Psoas muscle (tissue), 8 donors: ENCODE results near the gene SCN7A. TPM values are rescaled to one million over a fixed set of nuclear protein-coding genes. Genes with fewer than 3 reads are reported as not detected.
"Not testable (repeated sequence)": the region's sequence is repeated elsewhere in the genome, so short reads cannot be mapped to it uniquely, and the experiment has no call there.

ENCODE experiments used
- ATAC-seq, 4 donors: fragments of 200-7000 bp; cut with Tn5 transposase; one replicate each; pipeline ENCODE4 v1.9.1; 2020; ENCODE audit warnings: moderate library complexity in 3 of 4, mild to moderate bottlenecking in 2 of 4
- DNase-seq, 2 donors: peaks; one replicate each; pipeline ENCODE4 v3.0.0-alpha.2; 2020
- H3K27ac ChIP-seq: fragments of 200-600 bp; one replicate; pipeline ENCODE4 v1.8.0; 2022
- H3K27me3 ChIP-seq, 3 donors: fragments of 200-600 bp in 1 of 3; one replicate each; pipeline versions ENCODE4 v1.6.1 to v1.8.0; 2013 to 2022; ENCODE audit warnings: low read length in 2 of 3, mild to moderate bottlenecking in 2 of 3, moderate library complexity in 1 of 3; ENCODE audit not compliant: insufficient read depth in 3 of 3
- H3K36me3 ChIP-seq, 2 donors: fragments of 200-600 bp in 1 of 2; one replicate each; pipeline versions ENCODE4 v1.6.1 to v1.8.0; 2013 to 2022; ENCODE audit warnings: low read depth in 1 of 2, mild to moderate bottlenecking in 1 of 2, moderate library complexity in 1 of 2; ENCODE audit not compliant: insufficient read depth in 1 of 2
- H3K4me1 ChIP-seq: fragments of 200-600 bp; one replicate; pipeline ENCODE4 v1.8.0; 2022
- H3K4me3 ChIP-seq: fragments of 200-600 bp; one replicate; pipeline ENCODE4 v1.8.0; 2022; ENCODE audit warnings: mild to moderate bottlenecking
- H3K9me3 ChIP-seq: fragments of 200-600 bp; one replicate; pipeline ENCODE4 v1.8.0; 2022
- CTCF ChIP-seq: fragments of 200-600 bp; IDR thresholded peaks from one replicate; pipeline ENCODE4 v1.8.0; 2022; ENCODE audit warnings: antibody characterized with exemption
- WGBS, 3 donors: extraction: QIAGEN DNeasy Blood & Tissue Kit; methylation state at CpG; one replicate each; pipeline versions ENCODE4 v1.1.6 to v1.1.7; 2013; 5-methylcytosine and 5-hydroxymethylcytosine counted together
- intact Hi-C, 2 donors: fragments of 100-400 bp; cut with DNase I; formaldehyde crosslinking; loops; one replicate each; pipeline versions ENCODE4 v1.11.0 to v1.14.2; 2022
- polyA plus RNA-seq, 3 donors: library from polyadenylated mRNA; stranded (reverse); fragments of 200-250 nt; gene quantifications; one replicate each; pipeline ENCODE4 v1.2.3, GENCODE V29; 2013
- total RNA-seq, 4 donors: library from RNA; stranded (reverse); fragmentation: NEBNext Ultra II Directional in 2 of 4; extraction: Animal tissue kit (Norgen Biotek cat#: 25700) in 2 of 4; gene quantifications; one replicate each; pipeline versions ENCODE4 v1.2.1 to v1.2.4, GENCODE V29; 2021 to 2023
- donor health status: healthy with polysubstance abuse.
- donor health status: DM: no; HTN: no; CAD: no; lungs with moderate emphysema.
- donor health status: Bipolar disorder and iron deficiency.
- donor health status: healthy.
- donor health status: DM: yes; HTN: yes; CAD: no.
- donor health status: DM: no; HTN: no; CAD: no.
- donor health status: DM: no; HTN: no; CAD: no.
- donor health status: DM: yes; HTN: yes; CAD: no.

The SCN7A gene
- total and polyA plus RNA-seq, 7 donors: 1.2 to 17.3 (median 2.5) TPM

GRCh38 chr2:166411473-166412230, 82.4 kb downstream of the SCN7A start:
- H3K4me1 ChIP-seq: no peaks in the 10 kb centered on the region
- no peak overlapping the region for H3K27ac ChIP-seq
- no peak overlapping the region for H3K4me3 ChIP-seq
- no peaks in the 10 kb centered on the region for H3K9me3 ChIP-seq
- TF ChIP-seq CTCF: no peak
- WGBS, 3 donors: 29 to 56% (median 39%) methylated on average over 6 of the region's 6 CpGs
- intact Hi-C loops: no loop called here
- no peaks in the 10 kb centered on the region for H3K27me3 ChIP-seq
- no peak for ATAC-seq
- no peaks in the 10 kb centered on the region for H3K36me3 ChIP-seq
- no peak for DNase-seq

GRCh38 chr2:166410828-166411472, 83.1 kb downstream of the SCN7A start:
- WGBS, 3 donors: 69 to 76% (median 73%) methylated on average over 7 of the region's 7 CpGs
- TF ChIP-seq CTCF: no peak
- H3K4me1 ChIP-seq: no peaks in the 10 kb centered on the region
- DNase-seq (no peak), ATAC-seq (no peak)
- no peak overlapping the region for H3K4me3 ChIP-seq
- H3K27me3 ChIP-seq: no peaks in the 10 kb centered on the region
- no peaks in the 10 kb centered on the region for H3K9me3 ChIP-seq
- no peak overlapping the region for H3K27ac ChIP-seq
- no peaks in the 10 kb centered on the region for H3K36me3 ChIP-seq
- intact Hi-C loops: no loop called here

GRCh38 chr2:166407746-166408145, 86.3 kb downstream of the SCN7A start:
- H3K27ac ChIP-seq, intact Hi-C loops, H3K36me3 ChIP-seq, ATAC-seq, H3K4me1 ChIP-seq, H3K27me3 ChIP-seq, H3K4me3 ChIP-seq, DNase-seq, H3K9me3 ChIP-seq: not testable (repeated sequence)
- WGBS, 3 donors: 88 to 94% (median 90%) methylated on average over 2 of the region's 2 CpGs

- no peaks in the 10 kb centered on the region for H3K36me3 ChIP-seq
- intact Hi-C loops: no loop called here
- no peak overlapping the region for H3K27ac ChIP-seq
- H3K4me1 ChIP-seq: no peaks in the 10 kb centered on the region
- H3K9me3 ChIP-seq: no peaks in the 10 kb centered on the region
- ATAC-seq (no peak), DNase-seq (no peak)
- H3K4me3 ChIP-seq: no peak overlapping the region
- H3K27me3 ChIP-seq: no peaks in the 10 kb centered on the region
- no peak for TF ChIP-seq CTCF
- 84 to 91% (median 85%) methylated on average over 3 of the region's 3 CpGs for WGBS, 3 donors
Measured at GRCh38 chr2:166406374-166406773, 87.7 kb downstream of the SCN7A start.

GRCh38 chr2:166405569-166405926, 88.5 kb downstream of the SCN7A start:
- no peaks in the 10 kb centered on the region for H3K9me3 ChIP-seq
- no peak overlapping the region for H3K27ac ChIP-seq
- intact Hi-C loops: no loop called here
- no peaks in the 10 kb centered on the region for H3K4me1 ChIP-seq
- no peak overlapping the region for H3K4me3 ChIP-seq
- H3K27me3 ChIP-seq: no peaks in the 10 kb centered on the region
- H3K36me3 ChIP-seq: no peaks in the 10 kb centered on the region
- no peak for TF ChIP-seq CTCF
- no peak for DNase-seq
- WGBS, 3 donors: 88 to 93% (median 93%) methylated on average over 6 of the region's 6 CpGs
- ATAC-seq: no peak
